Middle frontal gyrus (tissue), 1 donor: ENCODE results near the gene HHIPL1.
"Not testable (repeated sequence)": the region's sequence is repeated elsewhere in the genome, so short reads cannot be mapped to it uniquely, and the experiment has no call there.

Experiments
- DNase-seq: peaks from one replicate; pipeline ENCODE4 v3.0.0-alpha.2; 2015; ENCODE audit warnings: low spot score; ENCODE audit errors: extremely low spot score

The HHIPL1 gene

DNA sequence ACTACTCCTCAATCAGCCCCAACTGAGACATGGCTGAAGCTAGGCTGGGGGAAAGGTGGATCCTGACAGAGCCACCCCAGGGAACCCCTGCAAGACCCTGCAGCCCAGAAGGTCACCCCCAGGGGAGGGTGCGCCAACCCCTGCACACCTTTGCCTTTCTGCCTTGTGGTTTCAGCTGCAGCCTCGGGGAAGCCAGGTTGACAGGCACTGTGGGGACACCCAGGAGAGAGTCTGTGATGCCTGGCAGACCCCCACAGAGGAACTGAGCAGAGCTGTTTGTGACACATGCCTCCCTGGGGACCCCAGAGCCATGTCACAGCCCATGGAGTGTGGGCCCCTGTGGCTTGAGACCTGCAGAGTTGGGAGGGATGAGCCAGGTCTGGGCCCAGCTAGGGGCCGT lies 11.8 kb upstream of the HHIPL1 start:
- DNase-seq, result no peak

- no peak for DNase-seq
Measured at GRCh38 chr14:99633918-99634317, 11.0 kb upstream of the HHIPL1 start.

DNA sequence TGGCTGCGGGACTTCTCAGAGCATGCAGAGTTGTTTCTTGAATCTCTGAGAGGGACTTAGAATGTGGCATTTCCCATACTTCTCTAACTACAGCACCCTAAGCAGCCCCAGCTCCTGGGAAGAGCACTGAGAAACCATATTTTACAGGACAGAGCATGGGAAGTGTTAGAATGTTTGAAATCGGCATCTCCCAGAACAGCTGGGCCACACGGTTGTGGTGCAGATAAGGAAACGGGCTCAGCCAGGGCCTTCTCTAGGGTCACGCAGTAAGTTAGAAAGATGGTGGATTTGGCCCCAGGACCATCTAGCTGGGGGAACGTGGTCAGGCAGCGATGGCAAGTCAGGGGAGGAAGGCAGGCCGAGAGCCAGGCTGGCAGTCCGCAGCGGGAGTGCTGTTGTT lies 10.5 kb upstream of the HHIPL1 start:
- no peak for DNase-seq

- DNase-seq, result no peak
Measured at GRCh38 chr14:99635116-99635515, 9.8 kb upstream of the HHIPL1 start.

GRCh38 chr14:99636487-99636886 lies 8.4 kb upstream of the HHIPL1 start:
- DNase-seq, result no peak

GRCh38 chr14:99637624-99638023 lies 7.3 kb upstream of the HHIPL1 start:
- DNase-seq, result no peak

DNA sequence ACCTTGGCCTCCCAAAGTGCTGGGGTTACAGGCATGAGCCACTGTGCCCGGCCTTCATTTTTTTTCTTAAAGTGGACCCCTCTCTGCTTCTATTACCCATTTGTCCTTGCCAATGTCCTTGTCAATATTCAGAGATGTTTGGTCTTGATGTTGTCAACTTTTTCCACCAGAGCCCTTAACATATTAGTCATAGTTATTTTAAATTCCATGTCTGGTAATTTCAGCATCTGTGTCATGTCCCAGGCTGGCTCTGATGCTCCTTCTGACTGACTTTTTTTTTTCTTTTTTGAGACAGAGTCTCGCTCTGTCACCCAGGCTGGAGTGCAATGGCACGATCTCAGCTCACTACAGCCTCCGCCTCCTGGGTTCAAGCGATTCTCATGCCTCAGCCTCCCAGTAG lies 2.2 kb upstream of the HHIPL1 start:
- not testable (repeated sequence) for DNase-seq

GRCh38 chr14:99643343-99643742 lies 1.6 kb upstream of the HHIPL1 start:
- no peak for DNase-seq

GRCh38 chr14:99644035-99644587 lies 818 bp upstream of the HHIPL1 start:
- DNase-seq, result no peak

DNA sequence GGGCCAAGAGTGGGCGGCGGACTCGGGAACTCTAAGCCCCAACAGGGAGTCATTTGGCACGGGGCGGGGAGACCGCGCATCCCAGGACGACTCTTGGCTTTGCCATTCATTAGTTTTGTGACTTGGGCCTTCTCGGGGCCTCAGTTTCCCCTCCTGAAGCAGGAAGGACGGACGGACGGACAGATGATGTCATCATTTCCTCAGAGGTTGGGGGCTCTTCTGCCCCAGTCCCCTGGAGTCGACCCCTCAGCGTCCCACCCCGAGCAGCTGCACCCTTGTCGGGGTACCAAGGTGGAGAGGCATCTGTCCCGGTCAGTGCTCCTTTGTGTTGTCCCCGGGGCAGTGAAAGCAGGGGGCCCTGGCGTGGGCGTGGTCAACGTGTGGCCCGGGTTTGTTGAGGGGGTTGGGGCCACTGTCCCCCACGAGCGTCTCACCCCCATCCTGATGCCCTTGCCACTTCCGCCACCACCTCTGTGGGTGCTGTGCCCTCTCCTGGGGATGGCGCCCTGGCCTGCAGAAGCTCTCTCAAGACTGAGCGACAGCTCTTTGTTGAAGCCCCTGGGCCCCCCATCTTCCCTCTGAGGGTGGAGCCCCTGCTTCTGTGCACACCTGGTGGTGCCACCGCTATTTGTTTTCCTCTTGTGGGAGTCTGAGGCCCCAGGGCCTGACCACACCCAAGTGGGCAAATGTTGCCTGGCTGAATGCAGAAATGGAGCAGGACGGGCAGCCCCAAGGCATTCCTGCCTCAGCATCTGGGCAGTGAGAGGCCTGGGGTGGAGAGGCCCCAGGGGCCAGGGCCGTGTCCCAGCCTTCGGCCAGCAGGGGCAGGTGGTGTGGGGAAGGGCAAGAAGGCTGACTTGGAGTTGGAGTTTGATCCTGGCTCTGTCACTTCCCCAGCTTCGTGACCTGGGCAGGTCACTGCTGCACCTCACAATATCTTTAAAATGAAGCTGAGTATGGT lies 896 bp downstream of the HHIPL1 start:
- DNase-seq, result no peak

DNA sequence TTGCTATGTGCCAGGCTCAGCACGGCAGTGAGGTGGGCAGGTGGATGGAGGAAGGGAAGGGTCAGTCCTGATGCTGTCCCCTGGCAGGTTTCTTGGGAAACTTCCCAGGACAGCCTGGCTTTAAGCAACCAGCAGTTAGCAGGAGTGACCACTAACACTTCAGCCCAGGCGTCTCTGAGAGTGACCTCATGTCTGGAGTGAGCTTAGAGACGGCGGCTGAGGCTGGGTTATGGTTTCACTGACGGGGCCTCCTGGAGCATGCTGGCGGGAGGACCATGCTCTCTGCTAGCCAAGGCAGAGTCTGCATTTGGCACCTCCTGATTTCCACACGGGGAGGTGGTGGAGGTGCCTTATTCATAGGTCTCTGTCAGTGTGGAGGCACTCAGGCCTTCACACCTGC lies 2.5 kb downstream of the HHIPL1 start:
- no peak for DNase-seq

GRCh38 chr14:99648027-99648784 lies 3.3 kb downstream of the HHIPL1 start:
- no peak for DNase-seq

- no peak for DNase-seq
Measured at GRCh38 chr14:99649219-99649618, 4.3 kb downstream of the HHIPL1 start.

- DNase-seq, result no peak
Measured at GRCh38 chr14:99649643-99650042, 4.7 kb downstream of the HHIPL1 start.

DNA sequence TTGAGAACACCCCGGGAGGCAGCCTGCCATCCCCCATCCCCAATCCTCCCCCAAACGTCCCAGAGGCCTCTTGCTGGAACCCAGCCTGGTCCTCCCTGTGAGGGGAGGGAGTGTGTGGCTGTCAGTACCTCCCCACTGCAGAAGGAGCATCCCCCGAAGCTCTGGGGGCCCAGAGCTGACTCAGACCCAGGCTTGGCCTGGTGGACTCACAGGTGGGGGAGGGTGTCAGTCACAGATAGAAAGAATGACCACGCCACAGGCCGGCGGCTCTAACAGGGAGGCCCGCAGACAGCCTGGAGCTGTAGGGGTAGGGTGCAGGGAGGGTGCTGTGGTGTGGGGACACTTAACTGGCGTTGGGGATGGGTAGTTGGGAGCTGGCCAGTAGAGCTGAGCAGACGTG lies 5.3 kb downstream of the HHIPL1 start:
- DNase-seq, result no peak

- DNase-seq, result no peak
Measured at GRCh38 chr14:99651953-99652746, 7.2 kb downstream of the HHIPL1 start.

DNA sequence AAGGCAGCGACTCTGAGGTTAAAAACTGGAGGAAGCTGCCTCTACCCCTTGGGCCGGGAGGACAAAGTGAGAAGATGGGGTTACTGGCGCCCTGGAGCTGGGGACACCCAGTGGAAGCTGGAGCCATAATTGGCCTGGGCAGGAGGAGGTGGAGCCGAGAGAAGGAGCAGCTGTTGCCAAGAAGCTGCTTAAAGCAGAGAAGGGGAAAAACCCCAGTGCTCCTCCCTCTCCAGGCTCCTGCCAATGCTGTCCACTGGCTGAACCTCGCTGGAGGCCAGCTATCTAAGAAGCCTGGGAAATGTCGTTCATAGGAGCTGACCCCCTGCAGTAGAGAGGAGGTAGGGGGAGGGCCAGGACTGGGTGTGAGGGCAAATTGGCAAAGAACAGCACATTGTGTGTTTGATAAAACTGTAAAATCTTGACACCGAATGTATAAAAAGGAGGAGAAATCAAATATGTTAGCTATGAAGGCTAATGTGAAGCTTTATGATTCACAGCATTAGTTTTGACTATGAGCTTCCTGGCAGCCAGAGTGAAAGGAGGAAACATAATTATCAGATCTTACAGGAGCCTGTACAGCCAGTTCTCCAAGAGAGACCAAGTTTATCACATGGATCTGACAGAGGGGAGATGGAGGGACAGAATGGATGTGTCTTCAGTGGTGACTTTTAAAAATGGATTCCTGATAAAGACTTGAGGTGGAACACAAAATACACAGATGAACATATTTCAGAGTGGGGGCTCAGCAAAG lies 9.5 kb downstream of the HHIPL1 start:
- no peak for DNase-seq

DNA sequence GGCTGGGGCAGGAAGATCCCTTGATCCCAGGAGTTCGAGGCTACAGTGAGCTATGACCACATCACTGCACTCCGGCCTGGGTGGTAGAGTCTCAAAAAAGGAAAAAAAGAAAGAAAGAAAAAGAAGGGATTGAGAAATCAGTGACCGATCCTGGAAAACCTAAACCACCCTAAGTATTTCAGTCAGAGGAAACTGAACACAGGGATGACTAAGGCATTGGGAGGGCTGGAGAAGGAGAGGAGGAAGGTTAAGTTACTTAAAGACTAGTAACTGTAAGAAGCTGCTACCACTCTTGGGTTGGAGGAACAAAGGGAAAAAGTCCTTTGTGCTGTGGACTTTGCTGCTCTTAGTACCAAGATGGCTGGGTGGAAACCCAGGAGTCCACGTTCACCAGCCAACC lies 10.6 kb downstream of the HHIPL1 start:
- no peak for DNase-seq

- DNase-seq, result no peak
Measured at GRCh38 chr14:99656171-99656570, 11.2 kb downstream of the HHIPL1 start.

GRCh38 chr14:99657645-99658155 lies 12.8 kb downstream of the HHIPL1 start:
- DNase-seq, result no peak
